ENCODE results near the gene HS6ST1. TPM values are rescaled to one million over a fixed set of nuclear protein-coding genes. Genes with fewer than 3 reads are reported as not detected.
"Not testable (repeated sequence)": the region's sequence is repeated elsewhere in the genome, so short reads cannot be mapped to it uniquely, and the experiment has no call there.

The HS6ST1 gene
- total RNA-seq, 4 donors from 2014 or later: 44.6 to 63.3 (median 53.5) TPM

GRCh38 chr2:128265608-128265993 is 53.1 kb downstream of the HS6ST1 start:
- DNase-seq; H3K36me3 ChIP-seq; ATAC-seq; H3K27ac ChIP-seq; in situ Hi-C loops (cut with MboI; ENCODE audit: low sequenced_read_pairs in 4 of 4); H3K9me3 ChIP-seq; H3K4me1 ChIP-seq; H3K4me3 ChIP-seq; H3K27me3 ChIP-seq; intact Hi-C loops (cut with DNase I; ENCODE audit: low total_unique reads): not testable (repeated sequence)

- intact Hi-C loops (cut with DNase I; ENCODE audit: low total_unique reads): no loop called here
- TF ChIP-seq POLR2A (IDR thresholded peaks at IDR 0.05): no peak
- Histone ChIP-seq H3K9me3 (no peaks in the 10 kb centered on the region), H3K27me3 (no peaks in the 10 kb centered on the region), H3K27ac (no peak overlapping the region), H3K4me3 (no peak overlapping the region), H3K36me3 (no peaks in the 10 kb centered on the region), H3K4me1 (no peaks in the 10 kb centered on the region)
- in situ Hi-C loops (cut with MboI; ENCODE audit: low sequenced_read_pairs in 4 of 4): no loop called here
- DNase-seq: no peak
- ATAC-seq: no peak
Measured at GRCh38 chr2:128264881-128265607, 53.6 kb downstream of the HS6ST1 start.

- no peak for DNase-seq
- TF ChIP-seq POLR2A (IDR thresholded peaks at IDR 0.05): no peak
- TF ChIP-seq CTCF (IDR thresholded peaks at IDR 0.05 in 4 of 5, conservative IDR thresholded peaks at IDR 0.05 in 1 of 5): no peak
- intact Hi-C loops (cut with DNase I; ENCODE audit: low total_unique reads): no loop called here
Measured at GRCh38 chr2:128263902-128264331, 54.8 kb downstream of the HS6ST1 start.

GRCh38 chr2:128262315-128263253 is 56.1 kb downstream of the HS6ST1 start:
- in situ Hi-C loops (cut with MboI; ENCODE audit: low sequenced_read_pairs in 4 of 4) (no loop called here), intact Hi-C loops (cut with DNase I; ENCODE audit: low total_unique reads) (no loop called here)
- no peak overlapping the region for H3K27ac ChIP-seq
- no peak for DNase-seq
- TF ChIP-seq POLR2A (IDR thresholded peaks at IDR 0.05) (no peak), CTCF (IDR thresholded peaks at IDR 0.05 in 4 of 5, conservative IDR thresholded peaks at IDR 0.05 in 1 of 5) (no peak)
- H3K9me3 ChIP-seq: no peaks in the 10 kb centered on the region
- no peaks in the 10 kb centered on the region for H3K27me3 ChIP-seq
- H3K4me3 ChIP-seq: no peak overlapping the region
- no peaks in the 10 kb centered on the region for H3K36me3 ChIP-seq
- no peak for ATAC-seq
- H3K4me1 ChIP-seq: no peaks in the 10 kb centered on the region

More at GRCh38 chr2:128263902-128264331, 54.8 kb downstream of the HS6ST1 start:
- in situ Hi-C loops (cut with MboI; ENCODE audit: low sequenced_read_pairs in 4 of 4): no loop called here
- no peaks in the 10 kb centered on the region for H3K36me3 ChIP-seq
- no peak overlapping the region for H3K27ac ChIP-seq
- no peaks in the 10 kb centered on the region for H3K9me3 ChIP-seq
- no peaks in the 10 kb centered on the region for H3K27me3 ChIP-seq
- no peak for ATAC-seq
- H3K4me1 ChIP-seq: no peaks in the 10 kb centered on the region
- H3K4me3 ChIP-seq: no peak overlapping the region

GRCh38 chr2:128261245-128262128 is 57.2 kb downstream of the HS6ST1 start:
- H3K9me3 ChIP-seq: no peaks in the 10 kb centered on the region
- intact Hi-C loops (cut with DNase I; ENCODE audit: low total_unique reads) (no loop called here), in situ Hi-C loops (cut with MboI; ENCODE audit: low sequenced_read_pairs in 4 of 4) (no loop called here)
- H3K36me3 ChIP-seq: no peaks in the 10 kb centered on the region
- no peak overlapping the region for H3K4me3 ChIP-seq
- H3K4me1 ChIP-seq: no peaks in the 10 kb centered on the region
- DNase-seq (no peak), ATAC-seq (no peak)
- TF ChIP-seq CTCF (IDR thresholded peaks at IDR 0.05 in 4 of 5, conservative IDR thresholded peaks at IDR 0.05 in 1 of 5): no peak
- no peak for TF ChIP-seq POLR2A (IDR thresholded peaks at IDR 0.05)
- no peak overlapping the region for H3K27ac ChIP-seq
- no peaks in the 10 kb centered on the region for H3K27me3 ChIP-seq
